Natural killer cell (primary cell): ENCODE results near the gene MXD3. TPM values are rescaled to one million over a fixed set of nuclear protein-coding genes. Genes with fewer than 3 reads are reported as not detected.
A peak's percentile ranks its signal among the peaks of the same experiment; 100 is the strongest.

Experiments
- ATAC-seq, 3 donors: fragments of 150-1000 bp in 2 of 3; fragments of 200-7000 bp in 1 of 3; cut with Tn5 transposase; 1 replicate in 1 of 3; 2 replicates in 2 of 3; pipeline ENCODE4 v1.10.0; 2021; ENCODE audit warnings: mild to moderate bottlenecking in 2 of 3, moderate library complexity in 2 of 3
- DNase-seq, 2 donors: peaks; one replicate each; pipeline versions ENCODE4 v3.0.0 to v3.0.0-alpha.2; 2013 to 2021; ENCODE audit warnings: mixed read lengths in 1 of 2
- H3K27ac ChIP-seq: one replicate; pipeline ENCODE4 v1.5.1; 2013; ENCODE audit warnings: mild to moderate bottlenecking, low read length
- H3K27me3 ChIP-seq: one replicate; pipeline ENCODE4 v1.6.1; 2013; ENCODE audit warnings: low read length; ENCODE audit not compliant: control insufficient read depth, insufficient read depth
- H3K36me3 ChIP-seq: one replicate; pipeline ENCODE4 v1.6.1; 2013; ENCODE audit warnings: low read length; ENCODE audit not compliant: control insufficient read depth, insufficient read depth
- H3K4me1 ChIP-seq: one replicate; pipeline ENCODE4 v1.6.1; 2013; ENCODE audit warnings: low read length; ENCODE audit not compliant: control insufficient read depth, insufficient read depth
- H3K4me3 ChIP-seq: one replicate; pipeline ENCODE4 v1.5.1; 2013; ENCODE audit warnings: low read length
- H3K9me3 ChIP-seq: one replicate; pipeline ENCODE4 v1.6.1; 2013; ENCODE audit warnings: low read length; ENCODE audit not compliant: control insufficient read depth, insufficient read depth
- H3K27ac Mint-ChIP-seq, 2 donors: one replicate each; pipeline ENCODE4 v1.8.0; 2022; ENCODE audit warnings: mild to moderate bottlenecking in 2 of 2, mixed read lengths in 2 of 2, moderate library complexity in 1 of 2
- H3K27me3 Mint-ChIP-seq, 2 donors: one replicate each; pipeline ENCODE4 v1.8.0; 2022; ENCODE audit warnings: low read depth in 2 of 2, mixed read lengths in 2 of 2
- H3K36me3 Mint-ChIP-seq: one replicate; pipeline ENCODE4 v1.8.0; 2022; ENCODE audit warnings: mixed read lengths
- H3K4me1 Mint-ChIP-seq, 2 donors: one replicate each; pipeline ENCODE4 v1.8.0; 2022; ENCODE audit warnings: mixed read lengths in 2 of 2
- H3K4me3 Mint-ChIP-seq: one replicate; pipeline ENCODE4 v1.8.0; 2022; ENCODE audit warnings: mild to moderate bottlenecking, moderate library complexity, mixed read lengths
- H3K9me3 Mint-ChIP-seq, 2 donors: one replicate each; pipeline ENCODE4 v1.8.0; 2022; ENCODE audit warnings: mixed read lengths in 2 of 2
- WGBS: methylation state at CpG from one replicate; pipeline ENCODE4 v1.1.7; 2013; ENCODE audit warnings: missing lambda C conversion rate; ENCODE audit not compliant: insufficient coverage; 5-methylcytosine and 5-hydroxymethylcytosine counted together
- intact Hi-C: fragments of 100-400 bp; cut with micrococcal nuclease; formaldehyde crosslinking; loops from one replicate; pipeline ENCODE4 v1.14.2; 2022
- total RNA-seq, 4 donors: library from RNA; stranded (reverse); fragments of 120-200 nt in 1 of 4; gene quantifications; one replicate each; pipeline versions ENCODE4 v1.2.3 to v1.2.4, GENCODE V29; 2013 to 2022
- TF ChIP-seq, protein P1 (sequence below): fragments of 200-600 bp; IDR thresholded peaks from one replicate; pipeline ENCODE4 v1.8.0; 2022; ENCODE audit warnings: antibody characterized with exemption

MXD3 gene
- total RNA-seq, 3 donors from 2014 or later (not counting 1 experiment from before 2014, with no cell fraction given) = 10.9 to 15.0 (median 15.0) TPM

DNA sequence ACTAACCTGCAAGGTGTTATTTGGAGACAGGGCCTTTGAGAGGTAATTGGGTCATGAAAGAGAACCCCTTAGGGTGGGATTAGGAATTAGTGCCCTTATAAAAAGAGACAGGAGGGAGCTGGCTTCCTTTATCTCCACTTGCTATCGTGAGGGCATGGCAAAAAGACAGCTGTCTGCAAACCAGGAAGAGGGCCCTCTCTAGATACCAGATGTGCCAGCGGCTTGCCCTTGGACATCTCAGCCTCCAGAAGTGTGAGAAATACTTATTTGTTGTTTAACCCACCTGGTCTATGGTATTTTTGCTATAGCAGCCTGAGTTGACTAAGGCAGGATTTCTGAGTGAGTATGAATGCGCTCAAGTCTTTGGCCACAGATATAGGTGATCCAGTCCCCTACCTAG, 45.0 kb upstream of the MXD3 start:
- Histone ChIP-seq H3K9me3 (no peaks in the 10 kb centered on the region), H3K27ac (peak overlapping the region; percentile 51), H3K4me1 (peaks cover 70% of the 10 kb centered on the region), H3K4me3 (no peak overlapping the region), H3K36me3 (peaks cover 4% of the 10 kb centered on the region), H3K27me3 (no peaks in the 10 kb centered on the region)
- no peak for ATAC-seq
- H3K27me3 Mint-ChIP-seq = no peaks in the 10 kb centered on the region
- H3K4me3 Mint-ChIP-seq = peak overlapping the region; percentile 90
- intact Hi-C loops = loop anchor here (5.0 kb wide), 2 partner anchors 36 to 44 kb away; partner anchors contain the start of gene MXD3
- WGBS = 46% methylated on average over 3 of the region's 3 CpGs
- no peak for DNase-seq
- TF ChIP-seq, protein P1, sequence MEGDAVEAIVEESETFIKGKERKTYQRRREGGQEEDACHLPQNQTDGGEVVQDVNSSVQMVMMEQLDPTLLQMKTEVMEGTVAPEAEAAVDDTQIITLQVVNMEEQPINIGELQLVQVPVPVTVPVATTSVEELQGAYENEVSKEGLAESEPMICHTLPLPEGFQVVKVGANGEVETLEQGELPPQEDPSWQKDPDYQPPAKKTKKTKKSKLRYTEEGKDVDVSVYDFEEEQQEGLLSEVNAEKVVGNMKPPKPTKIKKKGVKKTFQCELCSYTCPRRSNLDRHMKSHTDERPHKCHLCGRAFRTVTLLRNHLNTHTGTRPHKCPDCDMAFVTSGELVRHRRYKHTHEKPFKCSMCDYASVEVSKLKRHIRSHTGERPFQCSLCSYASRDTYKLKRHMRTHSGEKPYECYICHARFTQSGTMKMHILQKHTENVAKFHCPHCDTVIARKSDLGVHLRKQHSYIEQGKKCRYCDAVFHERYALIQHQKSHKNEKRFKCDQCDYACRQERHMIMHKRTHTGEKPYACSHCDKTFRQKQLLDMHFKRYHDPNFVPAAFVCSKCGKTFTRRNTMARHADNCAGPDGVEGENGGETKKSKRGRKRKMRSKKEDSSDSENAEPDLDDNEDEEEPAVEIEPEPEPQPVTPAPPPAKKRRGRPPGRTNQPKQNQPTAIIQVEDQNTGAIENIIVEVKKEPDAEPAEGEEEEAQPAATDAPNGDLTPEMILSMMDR = no peak
- H3K36me3 Mint-ChIP-seq = no peaks in the 10 kb centered on the region
- H3K27ac Mint-ChIP-seq = peak overlapping the region; percentile 88 to 89
- no peaks in the 10 kb centered on the region for H3K9me3 Mint-ChIP-seq
- H3K4me1 Mint-ChIP-seq = peaks cover 61 to 67% of the 10 kb centered on the region in 2 donors

DNA sequence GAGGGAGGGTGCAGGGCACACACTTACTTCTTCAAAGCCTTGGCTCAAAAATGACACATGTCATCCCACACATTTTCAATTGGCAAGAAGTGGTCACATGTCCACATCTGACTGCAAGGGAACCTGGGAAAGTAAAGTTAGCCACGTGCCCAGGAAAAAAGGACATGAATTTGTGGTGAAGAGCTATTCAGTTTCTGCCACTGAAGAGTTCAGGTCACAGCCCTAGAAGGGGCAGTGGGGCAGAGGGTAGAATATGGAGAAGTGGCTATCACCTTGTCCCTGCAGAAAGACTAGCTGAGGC, 44.1 kb upstream of the MXD3 start:
- intact Hi-C loops = loop anchor here (5.0 kb wide), 2 partner anchors 36 to 44 kb away; partner anchors contain the start of gene MXD3
- no peak overlapping the region for H3K4me3 Mint-ChIP-seq

DNA sequence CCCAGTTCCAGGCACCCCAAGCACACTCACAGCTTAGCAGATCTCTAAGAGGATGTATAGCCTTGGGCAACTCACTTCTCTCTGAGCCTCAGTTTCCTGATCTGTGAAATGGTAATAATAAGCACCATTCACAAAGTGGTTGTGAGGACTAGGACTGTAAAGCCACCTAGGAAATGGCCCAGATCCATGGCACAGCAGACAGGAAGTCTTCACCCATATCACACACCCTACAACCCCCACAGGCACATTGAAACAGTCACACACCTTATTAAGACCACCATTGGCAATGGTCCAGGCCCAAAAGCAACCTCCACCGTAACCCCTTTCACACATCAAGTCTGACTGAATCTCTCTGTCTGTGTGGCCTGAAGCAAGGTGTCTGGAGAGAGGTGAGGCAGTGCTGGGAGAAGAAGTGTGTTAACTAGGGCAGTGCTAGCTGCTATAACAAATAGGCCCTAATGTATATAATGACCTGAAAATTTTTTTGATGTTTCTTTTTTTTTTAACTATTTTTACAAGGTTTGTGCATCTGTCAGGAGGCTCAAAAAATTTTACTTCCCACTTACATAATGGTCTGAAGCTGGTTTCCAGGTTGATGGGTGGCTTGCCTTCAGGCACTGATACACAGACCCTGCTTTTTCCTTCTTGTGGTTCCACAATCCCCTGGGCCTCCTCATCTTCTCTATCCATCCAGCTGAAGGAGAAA, 43.6 kb upstream of the MXD3 start:
- ATAC-seq (no peak), DNase-seq (no peak)
- no peak overlapping the region for H3K4me3 ChIP-seq
- no peaks in the 10 kb centered on the region for H3K27me3 Mint-ChIP-seq
- peaks cover 66% of the 10 kb centered on the region for H3K4me1 ChIP-seq
- no peaks in the 10 kb centered on the region for H3K9me3 Mint-ChIP-seq
- TF ChIP-seq, protein P1 = no peak
- no peak overlapping the region for H3K27ac ChIP-seq
- H3K36me3 ChIP-seq = peaks cover 4% of the 10 kb centered on the region
- no peak overlapping the region for H3K4me3 Mint-ChIP-seq
- peaks cover 67 to 73% of the 10 kb centered on the region in 2 donors for H3K4me1 Mint-ChIP-seq
- no peaks in the 10 kb centered on the region for H3K36me3 Mint-ChIP-seq
- H3K27me3 ChIP-seq = no peaks in the 10 kb centered on the region
- WGBS = no CpG with 5 or more reads among the region's 1 CpG
- peak overlapping the region; percentile 23 to 88 for H3K27ac Mint-ChIP-seq
- H3K9me3 ChIP-seq = no peaks in the 10 kb centered on the region
- intact Hi-C loops = loop anchor here (5.0 kb wide), 2 partner anchors 37 to 43 kb away; partner anchors contain the start of gene MXD3

More for the DNA sequence above, 44.1 kb upstream of the MXD3 start:
- no peaks in the 10 kb centered on the region for H3K27me3 Mint-ChIP-seq
- peaks cover 62 to 68% of the 10 kb centered on the region in 2 donors for H3K4me1 Mint-ChIP-seq
- Histone ChIP-seq H3K4me3 (no peak overlapping the region), H3K27ac (no peak overlapping the region), H3K9me3 (no peaks in the 10 kb centered on the region), H3K4me1 (peaks cover 65% of the 10 kb centered on the region), H3K36me3 (peaks cover 4% of the 10 kb centered on the region), H3K27me3 (no peaks in the 10 kb centered on the region)
- peak overlapping the region; percentile 88 to 89 for H3K27ac Mint-ChIP-seq
- H3K9me3 Mint-ChIP-seq = no peaks in the 10 kb centered on the region
- no peaks in the 10 kb centered on the region for H3K36me3 Mint-ChIP-seq
- ATAC-seq (no peak), DNase-seq (no peak)
- TF ChIP-seq, protein P1 = no peak
- 44% methylated on average over 1 of the region's 1 CpG for WGBS
